ENCODE measurements around the gene FAM114A1. TPM values are rescaled to one million over a fixed set of nuclear protein-coding genes. Genes with fewer than 3 reads are reported as not detected.

FAM114A1 gene
- total RNA-seq, 1 donor from 2014 or later, result 105 TPM

- intact Hi-C loops (cut with DNase I), result no loop called here
- no peaks in the 10 kb centered on the region for H3K36me3 ChIP-seq
- peak in 1 of 2 donors; percentile 13 for TF ChIP-seq POLR2A (IDR thresholded peaks at IDR 0.05)
- peak in 1 of 2 donors; percentile 67 for TF ChIP-seq POLR2AphosphoS5 (IDR thresholded peaks at IDR 0.05; ENCODE audit: insufficient read depth in 1 of 2, low read depth in 1 of 2)
- TF ChIP-seq CTCF (IDR thresholded peaks at IDR 0.05), result no peak
- no peaks in the 10 kb centered on the region for H3K27me3 ChIP-seq
- no peak for DNase-seq (ENCODE audit: extremely low spot score in 2 of 2)
- no peaks in the 10 kb centered on the region for H3K4me1 ChIP-seq
- no peak overlapping the region for H3K4me3 ChIP-seq
- no peaks in the 10 kb centered on the region for H3K9me3 ChIP-seq
- H3K27ac ChIP-seq, result peak overlapping the region; percentile 60
Measured at GRCh38 chr4:38857354-38858096, 10.1 kb upstream of the FAM114A1 start.

- TF ChIP-seq CTCF (IDR thresholded peaks at IDR 0.05), result no peak
- no peak for TF ChIP-seq POLR2AphosphoS5 (IDR thresholded peaks at IDR 0.05; ENCODE audit: insufficient read depth in 1 of 2, low read depth in 1 of 2)
- no peak for TF ChIP-seq POLR2A (IDR thresholded peaks at IDR 0.05)
- Histone ChIP-seq H3K9me3 (no peaks in the 10 kb centered on the region), H3K4me3 (no peak overlapping the region), H3K27ac (peak overlapping the region; percentile 60), H3K27me3 (no peaks in the 10 kb centered on the region), H3K36me3 (no peaks in the 10 kb centered on the region), H3K4me1 (no peaks in the 10 kb centered on the region)
- DNase-seq (ENCODE audit: extremely low spot score in 2 of 2), result no peak
- intact Hi-C loops (cut with DNase I), result no loop called here
Measured at GRCh38 chr4:38858097-38858420, 9.5 kb upstream of the FAM114A1 start.

GRCh38 chr4:38859501-38859900 lies 8.1 kb upstream of the FAM114A1 start:
- no peak for DNase-seq (ENCODE audit: extremely low spot score in 2 of 2)
- Histone ChIP-seq H3K4me3 (no peak overlapping the region), H3K36me3 (no peaks in the 10 kb centered on the region), H3K4me1 (no peaks in the 10 kb centered on the region), H3K27me3 (no peaks in the 10 kb centered on the region), H3K9me3 (no peaks in the 10 kb centered on the region), H3K27ac (no peak overlapping the region)
- intact Hi-C loops (cut with DNase I), result no loop called here
- TF ChIP-seq POLR2AphosphoS5 (IDR thresholded peaks at IDR 0.05; ENCODE audit: insufficient read depth in 1 of 2, low read depth in 1 of 2) (no peak), POLR2A (IDR thresholded peaks at IDR 0.05) (no peak), CTCF (IDR thresholded peaks at IDR 0.05) (no peak)

- no peak for TF ChIP-seq POLR2AphosphoS5 (IDR thresholded peaks at IDR 0.05; ENCODE audit: insufficient read depth in 1 of 2, low read depth in 1 of 2)
- peak in 1 of 3 experiments; percentile 24 for TF ChIP-seq CTCF (IDR thresholded peaks at IDR 0.05)
- no peak for TF ChIP-seq POLR2A (IDR thresholded peaks at IDR 0.05)
- Histone ChIP-seq H3K27ac (no peak overlapping the region), H3K36me3 (no peaks in the 10 kb centered on the region), H3K4me3 (no peak overlapping the region), H3K4me1 (no peaks in the 10 kb centered on the region), H3K27me3 (no peaks in the 10 kb centered on the region), H3K9me3 (no peaks in the 10 kb centered on the region)
- no peak for DNase-seq (ENCODE audit: extremely low spot score in 2 of 2)
- intact Hi-C loops (cut with DNase I), result loop anchor here (10.0 kb wide), 1 partner anchor 886 kb away; no protein-coding TSS in a partner anchor
Measured at GRCh38 chr4:38860788-38861424, 6.7 kb upstream of the FAM114A1 start.

- Histone ChIP-seq H3K9me3 (no peaks in the 10 kb centered on the region), H3K4me1 (no peaks in the 10 kb centered on the region), H3K36me3 (no peaks in the 10 kb centered on the region), H3K27me3 (no peaks in the 10 kb centered on the region), H3K4me3 (no peak overlapping the region), H3K27ac (no peak overlapping the region)
- intact Hi-C loops (cut with DNase I), result loop anchor here (10.0 kb wide), 1 partner anchor 887 kb away; no protein-coding TSS in a partner anchor
- DNase-seq (ENCODE audit: extremely low spot score in 2 of 2), result peak in 1 of 2 donors; percentile 34
- TF ChIP-seq POLR2A (IDR thresholded peaks at IDR 0.05) (no peak), CTCF (IDR thresholded peaks at IDR 0.05) (no peak), POLR2AphosphoS5 (IDR thresholded peaks at IDR 0.05; ENCODE audit: insufficient read depth in 1 of 2, low read depth in 1 of 2) (no peak)
Measured at GRCh38 chr4:38861791-38862190, 5.8 kb upstream of the FAM114A1 start.
